Astrocyte of the cerebellum (primary cell): ENCODE results near the gene AFAP1L1.
A peak's percentile ranks its signal among the peaks of the same experiment; 100 is the strongest.

Source experiments
- DNase-seq: peaks from one replicate; pipeline ENCODE4 v3.0.0-alpha.2; 2011; ENCODE audit warnings: low read depth
- H3K4me3 ChIP-seq: 2 replicates; pipeline ENCODE4 v1.5.1; 2011; ENCODE audit warnings: mild to moderate bottlenecking, low read depth, low read length, moderate library complexity
- in situ Hi-C: cut with HindIII; loops from 2 replicates; pipeline ENCODE4 v1.10.0; 2017; ENCODE audit warnings: low sequenced_read_pairs
- TF ChIP-seq, protein P1 (sequence below): IDR thresholded peaks from 2 replicates; pipeline ENCODE4 v1.5.1; 2012; ENCODE audit warnings: low read length, low read depth, moderate library complexity, mild to moderate bottlenecking; ENCODE audit errors: missing control alignments

Gene AFAP1L1

DNA sequence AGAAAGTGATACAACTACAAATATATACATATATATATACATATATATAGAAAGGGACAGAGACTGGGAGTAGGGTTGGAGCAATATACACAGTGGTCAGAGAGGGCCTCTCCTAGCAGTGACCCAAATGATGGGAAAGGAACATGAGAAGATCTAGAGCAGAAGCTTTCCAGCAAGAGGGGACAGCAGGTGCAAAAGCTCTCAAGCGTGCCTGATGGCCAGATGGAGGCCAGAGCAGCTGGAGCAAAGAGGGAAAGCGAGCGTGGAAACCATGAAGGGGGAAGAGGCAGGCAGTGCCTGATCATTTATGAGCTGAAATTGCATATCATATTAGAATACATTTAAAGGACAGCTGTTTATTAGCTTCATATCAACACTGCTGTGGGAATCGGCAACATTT is 66.1 kb downstream of the AFAP1L1 start:
- H3K4me3 ChIP-seq = no peak overlapping the region
- TF ChIP-seq, protein P1, sequence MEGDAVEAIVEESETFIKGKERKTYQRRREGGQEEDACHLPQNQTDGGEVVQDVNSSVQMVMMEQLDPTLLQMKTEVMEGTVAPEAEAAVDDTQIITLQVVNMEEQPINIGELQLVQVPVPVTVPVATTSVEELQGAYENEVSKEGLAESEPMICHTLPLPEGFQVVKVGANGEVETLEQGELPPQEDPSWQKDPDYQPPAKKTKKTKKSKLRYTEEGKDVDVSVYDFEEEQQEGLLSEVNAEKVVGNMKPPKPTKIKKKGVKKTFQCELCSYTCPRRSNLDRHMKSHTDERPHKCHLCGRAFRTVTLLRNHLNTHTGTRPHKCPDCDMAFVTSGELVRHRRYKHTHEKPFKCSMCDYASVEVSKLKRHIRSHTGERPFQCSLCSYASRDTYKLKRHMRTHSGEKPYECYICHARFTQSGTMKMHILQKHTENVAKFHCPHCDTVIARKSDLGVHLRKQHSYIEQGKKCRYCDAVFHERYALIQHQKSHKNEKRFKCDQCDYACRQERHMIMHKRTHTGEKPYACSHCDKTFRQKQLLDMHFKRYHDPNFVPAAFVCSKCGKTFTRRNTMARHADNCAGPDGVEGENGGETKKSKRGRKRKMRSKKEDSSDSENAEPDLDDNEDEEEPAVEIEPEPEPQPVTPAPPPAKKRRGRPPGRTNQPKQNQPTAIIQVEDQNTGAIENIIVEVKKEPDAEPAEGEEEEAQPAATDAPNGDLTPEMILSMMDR = no peak
- no peak for DNase-seq
- in situ Hi-C loops = no loop called here

DNA sequence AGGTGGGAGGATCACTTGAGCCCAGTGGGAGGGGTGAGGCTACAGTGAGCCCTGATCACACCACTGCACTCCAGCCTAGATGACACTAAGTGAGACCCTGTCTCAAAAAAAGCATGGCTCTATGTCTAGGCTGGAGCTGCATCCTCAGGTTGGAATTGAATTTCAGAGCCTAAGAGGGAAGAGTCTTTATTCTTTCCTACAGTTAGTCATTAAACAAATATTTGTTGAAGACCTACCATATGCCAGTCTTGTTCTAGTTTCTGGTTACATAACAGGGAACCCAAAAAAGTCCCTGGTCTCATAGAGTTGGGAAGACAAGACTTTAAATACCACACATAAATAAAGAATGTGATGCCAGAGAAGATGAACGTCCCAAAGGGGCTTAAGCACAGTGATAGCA is 66.7 kb downstream of the AFAP1L1 start:
- in situ Hi-C loops = no loop called here
- no peak overlapping the region for H3K4me3 ChIP-seq
- no peak for DNase-seq
- TF ChIP-seq, protein P1 = no peak

DNA sequence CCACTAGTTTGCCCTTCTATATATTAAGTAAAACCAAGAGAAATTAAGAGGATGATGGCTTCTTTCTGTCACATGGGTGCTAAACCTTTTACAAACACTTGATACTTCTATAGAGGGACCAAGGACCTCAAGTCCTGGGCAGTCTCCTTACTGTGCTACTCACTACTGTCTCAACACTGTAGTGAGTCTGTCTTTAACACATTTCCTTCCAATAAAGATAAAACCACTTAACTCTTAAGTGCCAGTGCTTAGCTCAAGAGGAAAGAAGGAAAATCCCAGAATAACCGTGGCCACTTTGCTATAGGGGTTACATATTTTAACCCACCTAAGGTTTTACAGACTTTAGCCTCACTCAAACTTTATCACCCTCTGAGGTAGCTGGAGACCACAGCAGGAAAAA is 69.3 kb downstream of the AFAP1L1 start:
- TF ChIP-seq, protein P1 = no peak
- H3K4me3 ChIP-seq = no peak overlapping the region
- in situ Hi-C loops = no loop called here
- no peak for DNase-seq

DNA sequence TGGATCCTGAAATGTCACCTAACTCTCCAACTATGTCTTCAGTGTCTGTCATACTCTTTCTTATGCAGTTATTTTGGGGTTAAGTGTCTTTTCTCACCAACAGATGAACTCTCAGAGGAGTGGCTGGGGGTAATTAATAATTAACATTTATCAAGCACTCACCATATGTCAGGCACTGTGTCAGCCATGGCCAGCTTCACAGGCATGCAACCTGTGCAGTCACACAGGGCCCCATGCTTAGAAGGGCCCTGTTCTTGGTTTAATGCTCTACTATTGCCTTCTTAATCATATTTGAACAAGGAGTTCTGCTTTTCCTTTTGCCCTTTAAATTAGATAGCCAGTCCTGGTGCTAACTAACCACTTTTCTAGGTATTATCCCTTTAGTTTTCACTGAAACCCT is 70.2 kb downstream of the AFAP1L1 start:
- no peak overlapping the region for H3K4me3 ChIP-seq
- TF ChIP-seq, protein P1 = no peak
- in situ Hi-C loops = no loop called here
- no peak for DNase-seq

DNA sequence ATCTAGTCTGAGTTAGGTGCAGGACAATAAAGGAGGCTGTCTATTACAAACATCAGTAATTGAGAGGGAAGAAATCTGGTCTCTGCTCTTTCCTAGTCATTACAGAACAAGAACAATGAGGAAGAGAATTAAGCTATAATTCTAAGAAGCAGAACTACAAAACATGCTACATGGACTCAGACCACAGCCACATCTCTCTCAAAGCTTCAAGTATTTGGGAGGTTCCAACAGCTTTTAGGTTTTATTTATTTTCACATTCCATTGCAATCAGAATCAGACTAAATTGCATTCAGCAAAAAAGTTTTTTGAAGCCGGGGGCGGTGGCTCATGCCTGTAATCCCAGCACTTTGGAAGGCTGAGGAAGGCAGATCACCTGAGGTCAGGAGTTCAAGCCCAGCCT is 72.5 kb downstream of the AFAP1L1 start:
- no peak overlapping the region for H3K4me3 ChIP-seq
- in situ Hi-C loops = no loop called here
- DNase-seq = no peak
- TF ChIP-seq, protein P1 = no peak

DNA sequence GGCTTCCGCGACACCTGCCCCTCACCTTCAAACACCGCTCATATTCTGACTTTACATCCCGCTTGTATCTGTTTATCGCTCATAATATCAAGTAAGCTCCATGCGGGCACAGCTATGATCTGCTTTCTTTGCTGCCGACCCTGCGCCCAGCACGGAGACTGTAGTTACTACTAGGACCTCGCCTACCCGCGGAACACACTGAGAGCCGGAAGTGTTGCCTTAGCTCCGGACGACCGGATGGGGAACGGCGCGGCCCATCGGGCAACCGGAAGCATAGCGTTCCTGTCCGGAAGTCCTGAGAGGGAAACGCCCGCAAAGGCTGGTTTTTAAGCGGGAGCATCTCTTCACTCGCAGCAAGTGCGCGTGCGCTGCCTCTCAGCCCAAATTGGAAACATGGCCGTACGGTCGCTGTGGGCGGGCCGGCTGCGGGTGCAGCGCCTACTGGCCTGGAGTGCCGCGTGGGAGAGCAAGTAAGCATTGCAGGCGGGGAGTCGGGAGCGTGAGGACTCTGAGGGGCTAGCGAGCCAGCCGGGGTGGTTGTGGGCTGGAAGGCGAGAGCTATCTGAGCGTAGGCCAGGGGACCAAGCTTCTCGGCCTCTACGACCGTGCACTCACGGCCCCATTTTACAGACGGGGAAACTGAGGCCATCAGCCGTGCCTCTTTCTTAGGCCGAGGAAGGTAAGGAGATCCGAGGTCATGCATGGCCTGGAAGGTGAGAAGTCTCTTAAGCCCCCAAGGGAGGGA is 73.7 kb downstream of the AFAP1L1 start, which contains the start of gene GRPEL2:
TSS of gene GRPEL2 (plus strand) at position 353 of the 745 bp plus-strand sequence. CDS start at position 394, 41 bp downstream.
- DNase-seq = peak; percentile 94
- TF ChIP-seq, protein P1 = no peak
- H3K4me3 ChIP-seq = peak within 1 kb of the TSS; percentile 97
- in situ Hi-C loops = no loop called here
